ENCODE results near the gene TMEM117. TPM values are rescaled to one million over a fixed set of nuclear protein-coding genes. Genes with fewer than 3 reads are reported as not detected.
A peak's percentile ranks its signal among the peaks of the same experiment; 100 is the strongest.

Gene TMEM117
- 12.6 and 15.9 TPM in 2 replicates for total RNA-seq (2014; rRNA removed; shearing (Covaris generic))

GRCh38 chr12:43835656-43836474 is at the start of gene TMEM117:
Gene TMEM117 (plus strand): TSS chr12:43836081.
- Histone ChIP-seq H3K36me3 (no peaks in the 10 kb centered on the region), H3K4me3 (peak within 1 kb of the TSS; percentile 75), H3K27ac (peak within 1 kb of the TSS; percentile 50), H3K9me3 (replicated peaks) (no peaks in the 10 kb centered on the region), H3K4me1 (no peaks in the 10 kb centered on the region), H3K27me3 (no peaks in the 10 kb centered on the region)
- peak; percentile 82 to 83 for DNase-seq

GRCh38 chr12:43786899-43787693 is 48.8 kb upstream of the TMEM117 start:
- Histone ChIP-seq H3K36me3 (peaks cover 15% of the 10 kb centered on the region), H3K27ac (no peak overlapping the region), H3K4me1 (peaks cover 3% of the 10 kb centered on the region; the same call in 1 of the 2 replicates), H3K27me3 (no peaks in the 10 kb centered on the region), H3K9me3 (replicated peaks) (no peaks in the 10 kb centered on the region), H3K4me3 (no peak overlapping the region)
- no peak for DNase-seq

GRCh38 chr12:43789941-43790340 is 45.9 kb upstream of the TMEM117 start:
- Histone ChIP-seq H3K36me3 (peaks cover 13% of the 10 kb centered on the region; the same call in 1 of the 2 replicates), H3K27ac (no peak overlapping the region), H3K4me1 (peaks cover 3% of the 10 kb centered on the region; the same call in 1 of the 2 replicates), H3K9me3 (replicated peaks) (no peaks in the 10 kb centered on the region), H3K27me3 (no peaks in the 10 kb centered on the region), H3K4me3 (no peak overlapping the region)
- peak; percentile 42 to 64 for DNase-seq

GRCh38 chr12:43795716-43796280 is 40.1 kb upstream of the TMEM117 start:
- DNase-seq = no peak
- peaks cover 59% of the 10 kb centered on the region for H3K36me3 ChIP-seq
- H3K27ac ChIP-seq = no peak overlapping the region
- no peaks in the 10 kb centered on the region for H3K4me1 ChIP-seq
- H3K27me3 ChIP-seq = no peaks in the 10 kb centered on the region
- H3K9me3 ChIP-seq (replicated peaks) = no peaks in the 10 kb centered on the region
- H3K4me3 ChIP-seq = no peak overlapping the region

DNA sequence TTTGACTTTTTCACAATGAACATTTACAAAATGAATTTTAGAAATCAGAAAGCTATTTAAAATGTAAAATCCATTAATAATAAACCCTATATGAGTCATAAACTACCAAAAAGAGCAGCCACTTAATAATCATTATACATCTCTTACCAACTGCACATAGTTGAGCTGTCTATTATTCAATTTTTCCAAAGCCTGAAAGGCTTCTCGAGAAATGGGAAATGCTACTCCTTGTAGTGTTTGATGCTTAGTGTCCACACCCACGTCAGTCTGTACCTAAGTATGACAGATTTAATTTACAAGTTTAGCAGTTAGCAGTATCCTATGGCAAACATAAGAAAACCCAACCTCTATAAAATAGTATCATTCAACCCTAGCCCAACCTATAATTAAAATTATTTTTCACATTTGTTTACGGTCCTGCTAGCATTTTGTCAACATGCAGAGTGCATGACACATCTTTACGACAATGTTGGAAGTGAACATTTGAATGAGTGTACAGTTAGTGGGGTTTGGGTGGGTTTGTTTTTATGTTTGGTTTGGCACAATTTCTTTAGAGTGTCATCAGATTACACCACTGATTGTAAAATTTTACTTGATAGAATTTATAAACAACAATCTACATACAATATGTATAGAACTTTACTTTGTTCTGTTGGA is 38.2 kb upstream of the TMEM117 start:
- H3K4me3 ChIP-seq = no peak overlapping the region
- H3K9me3 ChIP-seq (replicated peaks) = no peaks in the 10 kb centered on the region
- no peak overlapping the region for H3K27ac ChIP-seq
- H3K36me3 ChIP-seq = peaks cover 76% of the 10 kb centered on the region
- H3K4me1 ChIP-seq = no peaks in the 10 kb centered on the region
- no peaks in the 10 kb centered on the region for H3K27me3 ChIP-seq
- no peak for DNase-seq

- no peaks in the 10 kb centered on the region for H3K27me3 ChIP-seq
- peak overlapping the region; percentile 100 for H3K4me3 ChIP-seq
- H3K4me1 ChIP-seq = peaks cover 7% of the 10 kb centered on the region
- H3K9me3 ChIP-seq (replicated peaks) = no peaks in the 10 kb centered on the region
- DNase-seq = no peak
- H3K27ac ChIP-seq = peak overlapping the region; percentile 84
- peaks cover 36% of the 10 kb centered on the region for H3K36me3 ChIP-seq
Measured at GRCh38 chr12:43805149-43805859, 30.6 kb upstream of the TMEM117 start.

DNA sequence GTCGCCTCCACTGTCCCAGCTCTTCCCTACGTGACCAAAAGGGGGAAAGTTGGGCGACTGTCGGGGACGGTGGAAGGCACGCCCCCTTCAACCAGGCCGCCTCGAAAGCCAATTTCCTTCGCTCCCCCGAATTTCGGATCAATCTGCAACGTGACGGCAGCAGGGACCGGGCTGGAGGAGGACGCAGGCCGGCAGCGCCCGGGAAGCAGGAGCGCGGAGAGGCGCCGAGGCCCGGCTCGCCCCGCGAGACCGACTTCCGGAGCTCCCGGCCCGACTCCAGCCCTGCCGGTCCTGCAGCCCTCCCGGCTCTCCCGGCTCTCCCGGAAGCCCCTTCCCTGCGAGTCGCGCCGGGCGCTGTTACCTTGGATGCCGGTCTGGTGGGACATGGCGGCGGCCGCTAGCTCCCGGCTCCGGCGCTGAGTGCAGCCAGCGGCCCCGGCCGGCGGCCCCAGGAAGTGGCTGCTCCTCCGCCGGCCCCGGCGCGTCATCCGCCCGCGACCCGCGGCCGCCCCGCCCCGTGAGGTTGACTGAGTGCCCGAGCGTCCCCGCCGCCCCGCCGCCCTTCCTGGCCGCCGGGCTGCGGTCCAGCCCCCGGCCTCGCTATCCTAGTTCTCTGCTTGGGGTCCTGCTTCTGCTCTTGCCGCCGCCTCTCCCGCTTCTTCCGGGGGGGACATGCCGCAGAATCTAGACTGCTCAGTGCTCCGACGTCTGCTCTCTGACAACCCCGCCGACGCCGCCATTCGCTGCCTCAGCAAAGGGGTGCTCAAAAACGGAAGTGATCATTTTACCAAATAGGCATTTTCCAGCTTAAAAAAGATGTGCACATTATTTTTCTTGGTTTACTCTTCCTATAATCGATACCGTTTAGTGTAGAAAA is 29.8 kb upstream of the TMEM117 start, which contains the start of gene TWF1:
Gene TWF1, minus strand, starts transcription at position 458 of the 877 bp plus-strand sequence. Its CDS starts 72 bp downstream, at position 386.
- Histone ChIP-seq H3K4me3 (peak within 1 kb of the TSS; percentile 100), H3K27me3 (no peaks in the 10 kb centered on the region), H3K4me1 (peaks cover 7% of the 10 kb centered on the region), H3K36me3 (peaks cover 28% of the 10 kb centered on the region), H3K9me3 (replicated peaks) (no peaks in the 10 kb centered on the region), H3K27ac (peak within 1 kb of the TSS; percentile 84)
- peak; percentile 89 to 90 for DNase-seq

- Histone ChIP-seq H3K36me3 (peaks cover 22% of the 10 kb centered on the region), H3K27me3 (no peaks in the 10 kb centered on the region), H3K9me3 (replicated peaks) (no peaks in the 10 kb centered on the region), H3K4me1 (peaks cover 7% of the 10 kb centered on the region), H3K4me3 (peak overlapping the region; percentile 100), H3K27ac (peak overlapping the region; percentile 84)
- DNase-seq = no peak
Measured at GRCh38 chr12:43806737-43807072, 29.2 kb upstream of the TMEM117 start.

DNA sequence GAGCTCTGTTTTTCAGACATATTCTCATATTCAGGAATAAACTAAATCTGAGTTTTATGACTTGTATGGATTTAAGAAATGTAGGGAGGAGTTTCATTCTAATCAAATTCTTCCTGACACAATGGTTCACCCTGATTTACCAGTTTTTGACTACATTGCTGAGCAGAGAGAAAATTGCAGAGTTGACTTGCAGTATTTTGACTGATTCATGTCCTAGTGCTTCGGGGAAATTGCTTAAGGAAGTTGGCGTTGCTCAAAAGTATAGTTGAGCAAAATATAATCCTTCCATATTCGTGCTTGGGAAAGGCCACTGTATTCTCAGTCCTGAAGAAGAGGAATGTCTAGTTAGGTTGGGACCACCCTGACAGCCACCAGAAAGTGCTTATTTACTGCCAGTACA is 28.5 kb upstream of the TMEM117 start:
- peak overlapping the region; percentile 84; the same call in 1 of the 2 replicates for H3K27ac ChIP-seq
- H3K36me3 ChIP-seq = peaks cover 17% of the 10 kb centered on the region
- H3K9me3 ChIP-seq (replicated peaks) = no peaks in the 10 kb centered on the region
- peaks cover 7% of the 10 kb centered on the region for H3K4me1 ChIP-seq
- DNase-seq = no peak
- no peaks in the 10 kb centered on the region for H3K27me3 ChIP-seq
- H3K4me3 ChIP-seq = peak overlapping the region; percentile 100

DNA sequence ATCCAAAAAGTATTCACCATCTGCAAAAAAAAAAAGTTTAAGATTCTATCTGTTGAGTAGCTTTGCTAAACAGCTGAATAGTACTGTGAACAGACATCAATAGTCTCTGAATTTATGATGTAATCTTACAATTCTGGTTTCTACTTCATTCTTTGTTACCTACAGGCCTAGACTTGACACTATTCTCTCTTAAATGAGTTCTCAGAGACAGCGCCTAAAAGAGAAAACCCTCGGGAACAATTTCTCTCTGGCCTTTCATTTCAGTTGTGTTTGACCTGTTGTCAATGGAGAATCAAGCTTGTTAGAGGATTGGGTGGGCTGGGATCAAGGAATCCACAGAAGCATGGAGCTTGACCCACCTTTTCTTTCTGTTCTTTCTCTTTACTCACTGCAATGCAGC is 23.8 kb upstream of the TMEM117 start:
- H3K27me3 ChIP-seq = no peaks in the 10 kb centered on the region
- H3K4me3 ChIP-seq = no peak overlapping the region
- H3K4me1 ChIP-seq = peaks cover 4% of the 10 kb centered on the region; the same call in 1 of the 2 replicates
- DNase-seq = no peak
- no peaks in the 10 kb centered on the region for H3K9me3 ChIP-seq (replicated peaks)
- H3K27ac ChIP-seq = no peak overlapping the region
- no peaks in the 10 kb centered on the region for H3K36me3 ChIP-seq

DNA sequence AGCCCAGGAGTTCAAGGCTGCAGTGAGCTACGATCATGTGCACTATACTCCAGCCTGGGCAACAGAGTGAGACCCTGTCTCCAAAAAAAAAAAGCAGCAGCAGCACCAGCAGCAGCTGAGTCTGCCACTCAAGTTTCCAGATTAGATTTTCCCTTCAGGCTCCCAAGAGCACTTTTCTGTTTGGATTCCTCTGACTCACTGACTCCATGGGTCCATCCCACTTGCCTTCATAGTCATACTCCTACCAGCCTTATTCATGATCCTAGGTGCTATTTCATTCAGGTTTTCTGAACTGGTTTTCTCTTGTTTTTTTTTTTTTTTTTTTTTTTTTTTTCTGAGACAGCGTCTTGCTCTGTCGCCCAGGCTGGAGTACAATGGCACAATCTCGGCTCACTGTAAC is 23.0 kb upstream of the TMEM117 start:
- no peak overlapping the region for H3K4me3 ChIP-seq
- H3K9me3 ChIP-seq (replicated peaks) = no peaks in the 10 kb centered on the region
- no peak overlapping the region for H3K27ac ChIP-seq
- no peaks in the 10 kb centered on the region for H3K4me1 ChIP-seq
- no peaks in the 10 kb centered on the region for H3K36me3 ChIP-seq
- peak in 1 of 2 experiments; percentile 41 for DNase-seq
- H3K27me3 ChIP-seq = no peaks in the 10 kb centered on the region

DNA sequence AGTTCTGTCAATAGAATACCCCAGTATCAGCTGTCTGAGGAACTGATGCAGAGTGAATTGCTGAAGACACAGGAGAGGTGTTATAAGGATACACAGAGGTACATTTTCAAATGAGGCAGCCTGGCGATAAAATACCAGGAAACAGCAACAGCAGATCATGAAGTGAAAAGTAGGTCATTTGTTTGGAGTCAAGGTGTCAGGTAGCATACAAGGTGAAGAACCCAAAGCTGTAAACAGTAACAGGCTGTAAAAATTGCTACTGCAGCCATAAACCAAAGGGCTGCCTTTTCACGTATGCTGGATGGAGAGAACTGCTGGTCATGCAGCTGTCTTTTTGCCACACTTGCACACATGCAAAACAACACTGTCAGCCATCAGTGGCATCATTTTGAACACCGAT is 20.5 kb upstream of the TMEM117 start:
- H3K4me3 ChIP-seq = no peak overlapping the region
- no peaks in the 10 kb centered on the region for H3K36me3 ChIP-seq
- H3K27me3 ChIP-seq = no peaks in the 10 kb centered on the region
- H3K4me1 ChIP-seq = no peaks in the 10 kb centered on the region
- H3K27ac ChIP-seq = no peak overlapping the region
- DNase-seq = no peak
- H3K9me3 ChIP-seq (replicated peaks) = no peaks in the 10 kb centered on the region

GRCh38 chr12:43816168-43816567 is 19.7 kb upstream of the TMEM117 start:
- H3K4me3 ChIP-seq = no peak overlapping the region
- H3K9me3 ChIP-seq (replicated peaks) = no peaks in the 10 kb centered on the region
- H3K4me1 ChIP-seq = no peaks in the 10 kb centered on the region
- DNase-seq = no peak
- no peaks in the 10 kb centered on the region for H3K27me3 ChIP-seq
- H3K27ac ChIP-seq = no peak overlapping the region
- no peaks in the 10 kb centered on the region for H3K36me3 ChIP-seq

All from SJCRH30 (cell line).